ENCODE results near the gene FLACC1. TPM values are rescaled to one million over a fixed set of nuclear protein-coding genes. Genes with fewer than 3 reads are reported as not detected.
"Not testable (repeated sequence)": the region's sequence is repeated elsewhere in the genome, so short reads cannot be mapped to it uniquely, and the experiment has no call there.

FLACC1 gene
- total RNA-seq, 1 experiment from 2014 or later: 0.26 TPM

- H3K4me3 ChIP-seq (ENCODE audit: low read length): no peak overlapping the region
- no peaks in the 10 kb centered on the region for H3K9me3 ChIP-seq (ENCODE audit: low read length)
- H3K9ac ChIP-seq (ENCODE audit: low read length): no peak overlapping the region
- no peaks in the 10 kb centered on the region for H3K4me1 ChIP-seq (ENCODE audit: insufficient read depth, low read length)
- H3K27ac ChIP-seq (ENCODE audit: low read length): no peak overlapping the region
- H3K36me3 ChIP-seq (ENCODE audit: low read depth, low read length): no peaks in the 10 kb centered on the region
- no peak for ATAC-seq
- no peak overlapping the region for H2AFZ ChIP-seq (ENCODE audit: low read length)
- no peaks in the 10 kb centered on the region for H3F3A ChIP-seq (ENCODE audit: low read length, unreplicated experiment)
- no peak for TF ChIP-seq CTCF (conservative IDR thresholded peaks at IDR 0.05; ENCODE audit: low read depth, low read length)
- no peak for TF ChIP-seq EZH2 (IDR thresholded peaks at IDR 0.05; ENCODE audit: low read length, unreplicated experiment)
- TF ChIP-seq EZH2phosphoT487 (IDR thresholded peaks at IDR 0.05; ENCODE audit: borderline replicate concordance, low read length): no peak
- no peaks in the 10 kb centered on the region for H3K9me2 ChIP-seq (replicated peaks; ENCODE audit: low read length)
- no peak for DNase-seq
- intact Hi-C loops (cut with micrococcal nuclease): no loop called here
- no peaks in the 10 kb centered on the region for H3K27me3 ChIP-seq (ENCODE audit: low read length)
- BruUV-seq (replicated peaks): no TSS peak
- ChIA-PET POLR2A (ENCODE audit: unreplicated experiment) (no interaction called here), CTCF (no interaction called here)
- no peak overlapping the region for H3K4me2 ChIP-seq (ENCODE audit: low read length)
- H4K20me1 ChIP-seq (ENCODE audit: low read length): no peaks in the 10 kb centered on the region
- H3K79me2 ChIP-seq (ENCODE audit: low read length): no peaks in the 10 kb centered on the region
These were observed 43.8 kb downstream of the FLACC1 start for GRCh38 chr2:201313362-201313761.

- CTCF ChIA-PET: no interaction called here
- H2AFZ ChIP-seq (ENCODE audit: low read length): no peak overlapping the region
- BruUV-seq (replicated peaks): no TSS peak
- no peak overlapping the region for H3K4me2 ChIP-seq (ENCODE audit: low read length)
- no peak overlapping the region for H3K27ac ChIP-seq (ENCODE audit: low read length)
- POLR2A ChIA-PET (ENCODE audit: unreplicated experiment): no interaction called here
- DNase-seq (no peak), ATAC-seq (no peak)
- H3K27me3 ChIP-seq (ENCODE audit: low read length): no peaks in the 10 kb centered on the region
- H3K4me3 ChIP-seq (ENCODE audit: low read length): no peak overlapping the region
- H3K9ac ChIP-seq (ENCODE audit: low read length): no peak overlapping the region
- no peaks in the 10 kb centered on the region for H3K9me2 ChIP-seq (replicated peaks; ENCODE audit: low read length)
- no peaks in the 10 kb centered on the region for H3K9me3 ChIP-seq (ENCODE audit: low read length)
- H3K4me1 ChIP-seq (ENCODE audit: insufficient read depth, low read length): no peaks in the 10 kb centered on the region
- no peaks in the 10 kb centered on the region for H4K20me1 ChIP-seq (ENCODE audit: low read length)
- no peak for TF ChIP-seq EZH2 (IDR thresholded peaks at IDR 0.05; ENCODE audit: low read length, unreplicated experiment)
- no peak for TF ChIP-seq EZH2phosphoT487 (IDR thresholded peaks at IDR 0.05; ENCODE audit: borderline replicate concordance, low read length)
- no peak for TF ChIP-seq CTCF (conservative IDR thresholded peaks at IDR 0.05; ENCODE audit: low read depth, low read length)
- intact Hi-C loops (cut with micrococcal nuclease): no loop called here
- H3K79me2 ChIP-seq (ENCODE audit: low read length): no peaks in the 10 kb centered on the region
- no peaks in the 10 kb centered on the region for H3F3A ChIP-seq (ENCODE audit: low read length, unreplicated experiment)
- H3K36me3 ChIP-seq (ENCODE audit: low read depth, low read length): no peaks in the 10 kb centered on the region
These were observed 48.2 kb downstream of the FLACC1 start for GRCh38 chr2:201308914-201309313.

GRCh38 chr2:201307876-201308275, 49.3 kb downstream of the FLACC1 start:
- Histone ChIP-seq H3K4me2 (ENCODE audit: low read length) (no peak overlapping the region), H2AFZ (ENCODE audit: low read length) (no peak overlapping the region), H3K27ac (ENCODE audit: low read length) (no peak overlapping the region), H3K9me2 (replicated peaks; ENCODE audit: low read length) (no peaks in the 10 kb centered on the region), H3K79me2 (ENCODE audit: low read length) (no peaks in the 10 kb centered on the region), H3K9me3 (ENCODE audit: low read length) (no peaks in the 10 kb centered on the region), H3F3A (ENCODE audit: low read length, unreplicated experiment) (no peaks in the 10 kb centered on the region), H3K4me1 (ENCODE audit: insufficient read depth, low read length) (no peaks in the 10 kb centered on the region), H4K20me1 (ENCODE audit: low read length) (no peaks in the 10 kb centered on the region), H3K27me3 (ENCODE audit: low read length) (no peaks in the 10 kb centered on the region), H3K4me3 (ENCODE audit: low read length) (no peak overlapping the region), H3K9ac (ENCODE audit: low read length) (no peak overlapping the region), H3K36me3 (ENCODE audit: low read depth, low read length) (no peaks in the 10 kb centered on the region)
- ATAC-seq (no peak), DNase-seq (no peak)
- CTCF ChIA-PET: no interaction called here
- TF ChIP-seq EZH2phosphoT487 (IDR thresholded peaks at IDR 0.05; ENCODE audit: borderline replicate concordance, low read length): no peak
- no peak for TF ChIP-seq CTCF (conservative IDR thresholded peaks at IDR 0.05; ENCODE audit: low read depth, low read length)
- POLR2A ChIA-PET (ENCODE audit: unreplicated experiment): no interaction called here
- intact Hi-C loops (cut with micrococcal nuclease): no loop called here
- no TSS peak for BruUV-seq (replicated peaks)

GRCh38 chr2:201299929-201300328, 57.2 kb downstream of the FLACC1 start:
- POLR2A ChIA-PET (ENCODE audit: unreplicated experiment); CTCF ChIA-PET; H3K9me2 ChIP-seq (replicated peaks; ENCODE audit: low read length); H3K9me3 ChIP-seq (ENCODE audit: low read length); DNase-seq; H2AFZ ChIP-seq (ENCODE audit: low read length); H4K20me1 ChIP-seq (ENCODE audit: low read length); H3F3A ChIP-seq (ENCODE audit: low read length, unreplicated experiment); H3K4me1 ChIP-seq (ENCODE audit: insufficient read depth, low read length); H3K9ac ChIP-seq (ENCODE audit: low read length); BruUV-seq (replicated peaks); H3K79me2 ChIP-seq (ENCODE audit: low read length); H3K27ac ChIP-seq (ENCODE audit: low read length); H3K27me3 ChIP-seq (ENCODE audit: low read length); H3K36me3 ChIP-seq (ENCODE audit: low read depth, low read length); H3K4me2 ChIP-seq (ENCODE audit: low read length); H3K4me3 ChIP-seq (ENCODE audit: low read length); ATAC-seq: not testable (repeated sequence)
- intact Hi-C loops (cut with micrococcal nuclease): loop anchor here (5.0 kb wide), 1 partner anchor 57 kb away; the partner anchor contains the start of gene FLACC1
